ENCODE measurements around the gene SLAMF9. TPM values are rescaled to one million over a fixed set of nuclear protein-coding genes. Genes with fewer than 3 reads are reported as not detected.

SLAMF9 gene
- not detected for total RNA-seq
- long read RNA-seq = 0 reads

GRCh38 chr1:159953536-159954515, at the start of gene SLAMF9:
SLAMF9 (minus strand) TSS chr1:159954237; CDS start chr1:159954137, 100 bp downstream.
- intact Hi-C loops (cut with DNase I) = no loop called here
- DNase-seq (ENCODE audit: low spot score) = peak; percentile 60

GRCh38 chr1:160001440-160001839, 47.4 kb upstream of the SLAMF9 start:
- intact Hi-C loops (cut with DNase I) = no loop called here
- no peak for DNase-seq (ENCODE audit: low spot score)

- intact Hi-C loops (cut with DNase I) = no loop called here
- DNase-seq (ENCODE audit: low spot score) = no peak
Measured at GRCh38 chr1:159999204-159999603, 45.2 kb upstream of the SLAMF9 start.

DNA sequence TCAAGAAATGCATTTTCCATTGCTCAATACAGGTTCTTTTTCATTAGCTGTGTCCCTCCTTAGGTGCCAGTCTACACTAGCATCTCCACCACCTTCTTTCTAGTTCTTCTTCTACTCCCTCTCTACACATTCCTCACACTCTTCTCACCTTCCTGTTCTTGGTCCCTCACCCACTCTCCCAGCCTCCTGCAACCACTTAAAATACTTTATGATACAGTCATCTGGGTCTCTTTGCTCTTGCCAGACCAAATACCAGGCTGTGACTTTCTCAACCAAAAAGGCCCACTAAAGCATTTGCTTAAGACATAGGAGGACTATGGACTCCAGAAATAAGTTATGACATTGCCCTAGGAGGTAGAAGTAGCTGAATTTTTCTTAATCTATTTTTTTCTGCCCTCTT, 42.6 kb upstream of the SLAMF9 start:
- intact Hi-C loops (cut with DNase I) = no loop called here

GRCh38 chr1:159994896-159995295, 40.9 kb upstream of the SLAMF9 start:
- intact Hi-C loops (cut with DNase I) = no loop called here
- no peak for DNase-seq (ENCODE audit: low spot score)

More for the DNA sequence above, 42.6 kb upstream of the SLAMF9 start:
- DNase-seq (ENCODE audit: low spot score) = no peak

DNA sequence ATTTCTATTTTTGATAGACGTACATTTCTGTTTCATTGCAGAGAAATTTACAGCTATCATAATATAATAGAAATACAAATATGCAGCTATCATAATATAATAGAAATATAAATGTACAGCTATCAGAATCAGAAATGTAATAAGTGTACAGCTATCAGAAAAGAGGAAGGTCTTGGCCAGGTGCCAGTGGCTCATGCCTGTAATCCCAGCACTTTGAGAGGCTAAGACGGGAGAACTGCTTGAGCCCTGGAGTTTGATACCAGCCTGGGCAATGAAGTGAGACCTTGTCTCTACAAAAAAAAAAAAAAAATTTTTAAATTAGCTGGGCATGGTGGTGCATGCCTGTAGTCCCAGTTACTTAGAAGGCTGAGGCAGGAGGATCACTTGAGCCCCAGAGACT, 39.9 kb upstream of the SLAMF9 start:
- DNase-seq (ENCODE audit: low spot score) = no peak
- intact Hi-C loops (cut with DNase I) = no loop called here

- DNase-seq (ENCODE audit: low spot score) = no peak
- intact Hi-C loops (cut with DNase I) = no loop called here
Measured at GRCh38 chr1:159992161-159992560, 38.1 kb upstream of the SLAMF9 start.

DNA sequence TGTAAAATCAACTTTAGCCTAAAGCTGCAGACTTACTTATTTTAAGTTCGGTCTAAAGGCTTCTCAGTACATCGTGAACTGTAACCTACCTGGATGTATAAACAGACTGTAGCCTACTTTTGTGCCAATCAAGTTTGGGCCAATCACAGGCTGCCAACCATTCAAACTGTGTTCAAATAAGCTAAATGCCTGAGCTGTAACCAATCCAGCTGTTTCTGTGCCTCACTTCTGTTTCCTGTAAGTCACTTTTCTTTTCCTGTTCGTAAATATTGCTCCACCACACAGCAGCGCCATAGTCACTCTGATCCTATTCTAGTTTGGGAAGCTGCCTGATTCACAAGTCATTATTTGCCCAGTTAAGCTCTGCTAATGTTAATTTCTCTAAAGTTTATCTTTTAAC, 37.5 kb upstream of the SLAMF9 start:
- no peak for DNase-seq (ENCODE audit: low spot score)
- intact Hi-C loops (cut with DNase I) = no loop called here

DNA sequence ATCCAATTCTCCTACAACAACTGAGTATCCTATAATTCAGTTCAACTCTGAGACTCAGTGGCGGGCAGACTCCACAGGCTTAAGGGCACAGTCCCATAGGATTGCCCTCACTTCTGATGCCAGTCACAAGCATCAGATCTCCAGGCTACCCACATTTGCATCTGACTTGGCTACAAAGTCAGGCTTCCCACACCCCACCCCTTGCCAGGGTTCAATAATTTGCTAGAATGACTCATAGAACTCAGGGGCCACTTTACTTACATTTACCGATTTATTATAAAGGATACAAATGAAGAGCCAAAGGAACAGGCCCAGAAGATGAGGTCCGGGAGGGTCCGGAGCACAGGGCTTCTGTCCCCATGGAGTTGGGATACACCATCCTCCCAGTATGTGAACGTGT, 36.0 kb upstream of the SLAMF9 start:
- DNase-seq (ENCODE audit: low spot score) = no peak
- intact Hi-C loops (cut with DNase I) = no loop called here

DNA sequence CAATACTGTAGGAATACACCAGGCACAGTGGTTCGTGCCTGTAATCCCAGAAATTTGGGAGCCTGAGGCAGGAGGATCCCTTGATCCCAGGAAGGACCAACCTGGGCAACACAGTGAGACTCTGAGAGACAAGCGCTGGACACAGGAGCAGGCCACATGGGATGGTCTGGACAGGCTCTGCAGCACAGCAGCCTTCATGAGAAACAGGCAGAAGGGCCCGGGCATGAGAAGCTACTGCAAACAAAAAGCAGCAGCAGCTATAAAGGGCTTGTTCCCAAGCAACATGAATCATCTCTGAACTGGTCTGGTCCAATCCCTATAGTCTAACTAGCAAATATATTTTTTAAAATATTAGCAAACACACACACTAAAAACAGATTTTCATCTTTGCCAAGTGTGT, 35.5 kb upstream of the SLAMF9 start:
- intact Hi-C loops (cut with DNase I) = no loop called here
- no peak for DNase-seq (ENCODE audit: low spot score)

- no peak for DNase-seq (ENCODE audit: low spot score)
- intact Hi-C loops (cut with DNase I) = no loop called here
Measured at GRCh38 chr1:159988006-159988405, 34.0 kb upstream of the SLAMF9 start.

DNA sequence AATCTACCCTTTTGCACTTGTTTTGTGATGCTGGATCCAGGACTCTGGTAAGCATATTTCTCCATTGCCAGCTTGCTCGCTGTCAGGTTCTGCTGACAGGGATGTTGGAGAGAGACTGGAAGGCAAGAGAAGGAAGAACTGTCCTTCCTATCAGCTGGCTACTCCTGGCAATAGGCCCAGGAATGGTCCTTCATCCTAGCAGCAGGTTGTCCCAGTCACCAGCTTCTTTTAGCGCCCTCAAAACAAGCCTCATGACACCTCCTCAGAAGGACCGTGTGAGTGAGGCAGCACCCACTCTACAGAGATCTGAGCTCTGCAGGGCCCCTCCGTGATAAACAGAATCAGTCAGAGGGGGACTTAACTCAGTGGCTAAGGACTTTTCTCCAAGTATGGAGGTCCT, 33.1 kb upstream of the SLAMF9 start:
- intact Hi-C loops (cut with DNase I) = no loop called here
- no peak for DNase-seq (ENCODE audit: low spot score)

- no peak for DNase-seq (ENCODE audit: low spot score)
- intact Hi-C loops (cut with DNase I) = no loop called here
Measured at GRCh38 chr1:159986531-159986930, 32.5 kb upstream of the SLAMF9 start.

DNA sequence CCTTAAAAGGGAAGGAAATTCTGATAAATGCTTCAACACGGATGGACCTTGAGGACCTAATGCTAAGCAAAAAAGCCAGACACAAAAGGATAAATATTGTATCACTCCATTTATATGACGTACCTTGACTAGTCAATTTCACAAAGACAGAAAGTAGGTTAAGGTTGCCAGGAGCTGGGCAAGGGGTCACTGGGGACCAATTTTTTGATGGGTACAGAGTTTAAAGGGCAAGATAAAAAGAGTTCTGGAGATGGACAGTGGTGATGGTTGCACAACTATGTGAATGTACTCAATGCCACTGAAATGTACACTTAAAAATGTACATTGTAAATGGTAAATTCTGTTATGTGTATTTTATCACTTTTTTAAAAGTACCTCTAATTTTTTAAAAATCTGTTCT, 32.1 kb upstream of the SLAMF9 start:
- intact Hi-C loops (cut with DNase I) = no loop called here
- no peak for DNase-seq (ENCODE audit: low spot score)

DNA sequence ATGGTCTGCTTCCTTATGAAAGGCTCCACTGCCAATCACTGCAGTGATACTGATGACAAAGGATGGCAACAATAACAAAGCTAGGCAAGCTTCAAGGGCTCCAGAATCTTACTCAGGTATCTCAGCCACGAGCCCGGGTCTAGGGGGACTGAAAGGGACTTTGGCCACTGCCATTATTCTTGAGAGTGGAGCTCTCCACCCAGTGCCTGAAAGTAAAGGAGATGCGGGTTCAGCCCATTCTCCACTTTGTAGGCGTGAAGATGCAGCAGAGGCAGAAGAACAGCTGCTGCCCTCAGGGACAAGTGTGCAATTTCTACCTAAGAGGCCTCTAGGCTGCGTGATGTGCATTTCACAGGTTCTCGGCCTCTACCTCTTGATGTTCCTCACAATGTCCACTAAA, 31.4 kb upstream of the SLAMF9 start:
- DNase-seq (ENCODE audit: low spot score) = no peak
- intact Hi-C loops (cut with DNase I) = no loop called here

- intact Hi-C loops (cut with DNase I) = no loop called here
- no peak for DNase-seq (ENCODE audit: low spot score)
Measured at GRCh38 chr1:159983681-159984080, 29.6 kb upstream of the SLAMF9 start.

- intact Hi-C loops (cut with DNase I) = no loop called here
- no peak for DNase-seq (ENCODE audit: low spot score)
Measured at GRCh38 chr1:159982280-159982679, 28.2 kb upstream of the SLAMF9 start.

DNA sequence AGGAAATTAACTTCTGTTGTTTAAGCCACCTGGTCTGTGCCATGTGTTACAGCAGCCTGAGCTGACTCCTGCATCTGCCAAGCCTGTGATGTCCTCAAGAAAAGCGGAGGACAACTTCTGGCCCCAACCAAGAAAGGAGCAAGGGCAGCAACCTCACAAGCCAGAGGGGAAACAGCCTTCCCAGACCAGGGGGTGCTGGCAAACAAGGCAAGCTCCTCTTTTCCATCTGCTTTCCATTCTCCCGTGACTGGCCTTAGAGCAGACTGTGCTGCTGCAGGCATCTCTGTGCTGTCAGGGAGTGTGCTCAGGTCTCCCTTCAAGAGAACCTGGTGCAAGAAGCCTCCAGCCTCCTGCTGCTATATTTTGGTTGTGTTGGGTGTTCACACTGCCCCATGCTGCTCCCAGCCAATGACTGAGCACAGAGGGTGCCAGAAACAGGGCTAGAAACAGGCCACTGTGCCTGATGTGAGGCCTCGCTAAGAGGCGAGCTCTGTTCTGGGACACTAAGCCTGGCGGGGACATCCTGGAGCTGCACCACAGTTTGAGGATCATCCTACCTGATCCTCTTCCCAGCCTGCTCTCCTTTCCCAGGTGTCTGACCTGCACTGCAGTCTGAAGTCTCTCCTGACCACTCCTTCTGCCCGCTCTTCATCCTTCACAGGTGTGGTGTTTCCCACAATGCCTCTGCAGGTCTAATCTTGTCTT, 27.5 kb upstream of the SLAMF9 start:
- intact Hi-C loops (cut with DNase I) = no loop called here
- DNase-seq (ENCODE audit: low spot score) = no peak

DNA sequence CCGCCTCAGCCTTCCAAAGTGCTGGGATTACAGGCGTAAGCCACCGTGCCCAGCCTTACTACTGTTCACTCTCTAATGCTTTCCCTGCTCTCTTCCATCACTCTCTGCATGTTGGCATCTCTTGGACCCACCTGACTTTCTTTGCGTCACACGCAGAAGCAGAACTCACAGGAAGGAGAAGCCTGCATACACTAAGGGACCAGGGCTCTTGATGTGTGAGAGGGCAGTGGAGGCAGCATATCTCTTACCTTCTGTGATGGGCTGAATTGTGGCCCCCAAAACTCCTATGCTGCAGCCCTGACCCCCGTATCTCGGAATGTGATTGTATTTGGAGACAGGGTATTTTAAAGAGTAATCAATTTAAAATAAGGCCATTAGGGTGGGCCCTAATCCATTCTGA, 26.7 kb upstream of the SLAMF9 start:
- intact Hi-C loops (cut with DNase I) = no loop called here
- no peak for DNase-seq (ENCODE audit: low spot score)

GRCh38 chr1:159980076-159980475, 26.0 kb upstream of the SLAMF9 start:
- DNase-seq (ENCODE audit: low spot score) = no peak
- intact Hi-C loops (cut with DNase I) = no loop called here

DNA sequence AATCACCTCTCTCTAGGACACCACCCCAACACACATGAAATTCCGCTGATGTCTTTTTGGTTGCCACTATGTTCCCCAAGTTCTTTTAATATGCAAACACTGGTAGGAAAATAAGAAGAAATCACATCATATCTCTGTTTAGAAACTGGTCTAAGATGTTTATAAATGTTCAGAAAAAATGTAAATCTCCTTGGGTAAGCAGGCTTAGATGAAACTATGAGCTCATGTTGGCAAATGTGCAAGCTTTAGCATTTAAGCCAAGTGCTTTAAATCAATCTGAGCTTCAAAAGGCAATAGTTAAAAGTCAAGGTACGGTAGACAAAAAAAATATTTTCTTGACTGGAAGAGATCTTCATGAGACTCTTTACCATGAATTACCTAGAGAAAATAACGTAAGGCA, 25.2 kb upstream of the SLAMF9 start:
- intact Hi-C loops (cut with DNase I) = no loop called here
- no peak for DNase-seq (ENCODE audit: low spot score)
